ENCODE measurements around the gene RNF7. TPM values are rescaled to one million over a fixed set of nuclear protein-coding genes. Genes with fewer than 3 reads are reported as not detected.

The RNF7 gene
- total and polyA plus RNA-seq, 2 of the 4 experiments (the other 2 are of a cell fraction), result 98.7 to 149 TPM

GRCh38 chr3:141769221-141769894, 31.3 kb downstream of the RNF7 start:
- no peak overlapping the region for H3K4me3 ChIP-seq (ENCODE audit: insufficient read depth, low read depth, low read length)
- H4K5ac ChIP-seq (ENCODE audit: low read depth, low read length), result no peak overlapping the region
- H2BK20ac ChIP-seq (ENCODE audit: low read depth, low read length), result no peak overlapping the region
- H3K27ac ChIP-seq (ENCODE audit: insufficient read depth, low read length), result no peak overlapping the region
- no TSS peak for BruUV-seq (replicated peaks)
- no peaks in the 10 kb centered on the region for H3K79me1 ChIP-seq (ENCODE audit: low read depth in 1 of 2, low read length in 2 of 2)
- no peak overlapping the region for H3K56ac ChIP-seq (ENCODE audit: extremely low read depth, insufficient read depth, low read length)
- ChIA-PET CTCF (interaction anchor here (1.1 kb wide), 1 partner anchor 13 kb away, joined by 5 read pairs; no protein-coding TSS in a partner anchor), POLR2A (ENCODE audit: unreplicated experiment) (no interaction called here)
- H4K91ac ChIP-seq (ENCODE audit: insufficient read depth, low read depth, low read length), result no peak overlapping the region
- peak; percentile 31 for DNase-seq
- peak; percentile 61 for ATAC-seq (ENCODE audit: low read depth)
- intact Hi-C loops (cut with micrococcal nuclease) (no loop called here), in situ Hi-C loops (cut with MboI; ENCODE audit: low sequenced_read_pairs) (no loop called here), dilution Hi-C loops (cut with HindIII; ENCODE audit: low sequenced_read_pairs, unreplicated experiment) (no loop called here)
- no peak overlapping the region for H3K23ac ChIP-seq (ENCODE audit: low read depth, low read length)
- H3K18ac ChIP-seq (ENCODE audit: low read depth, low read length), result no peak overlapping the region
- H2AFZ ChIP-seq (replicated peaks; ENCODE audit: low read length, poor library complexity), result no peak overlapping the region
- H3K14ac ChIP-seq (replicated peaks; ENCODE audit: low read depth, low read length), result no peak overlapping the region; the same call in 1 of the 2 replicates
- H3K4ac ChIP-seq (ENCODE audit: low read depth, low read length), result no peak overlapping the region
- H2BK5ac ChIP-seq (ENCODE audit: low read depth, low read length, poor library complexity, severe bottlenecking), result no peak overlapping the region
- H3K9ac ChIP-seq (ENCODE audit: low read depth, low read length), result no peak overlapping the region
- H3K9me1 ChIP-seq (ENCODE audit: insufficient read depth, low read length), result no peaks in the 10 kb centered on the region; the same call in 1 of the 2 replicates
- no peaks in the 10 kb centered on the region for H3K9me3 ChIP-seq (ENCODE audit: control insufficient read depth, insufficient read depth, low read length)
- WGBS, 2 experiments (ENCODE audit: extremely low coverage in 2 of 2, insufficient read length in 1 of 2), result no CpG with 5 or more reads among the region's 6 CpGs
- H4K20me1 ChIP-seq (ENCODE audit: insufficient read depth, low read length), result no peaks in the 10 kb centered on the region
- H3K36me3 ChIP-seq (ENCODE audit: control insufficient read depth, insufficient read depth, low read length), result no peaks in the 10 kb centered on the region
- H2AK5ac ChIP-seq (ENCODE audit: low read depth, low read length), result no peak overlapping the region
- peak overlapping the region; percentile 6; the same call in 1 of the 2 replicates for H3K4me2 ChIP-seq (ENCODE audit: low read depth, low read length)
- no peak overlapping the region for H4K8ac ChIP-seq (ENCODE audit: low read depth in 2 of 2, low read length in 2 of 2)
- no peaks in the 10 kb centered on the region for H3K27me3 ChIP-seq (ENCODE audit: control insufficient read depth, insufficient read depth, low read length)
- H2BK120ac ChIP-seq (ENCODE audit: low read depth, low read length), result no peak overlapping the region
- H2AK9ac ChIP-seq (replicated peaks; ENCODE audit: low read depth, low read length, poor library complexity), result no peak overlapping the region
- H2BK15ac ChIP-seq (ENCODE audit: low read depth, low read length), result no peak overlapping the region
- peaks cover 2% of the 10 kb centered on the region; the same call in 1 of the 2 replicates for H3K4me1 ChIP-seq (ENCODE audit: control insufficient read depth, insufficient read depth, low read length)
- TF ChIP-seq MAZ (IDR thresholded peaks at IDR 0.05; ENCODE audit: borderline replicate concordance, low read depth, low read length), result no peak
- TF ChIP-seq NFE2L2 (IDR thresholded peaks at IDR 0.05; ENCODE audit: low read depth, low read length), result no peak
- TF ChIP-seq, protein P1, sequence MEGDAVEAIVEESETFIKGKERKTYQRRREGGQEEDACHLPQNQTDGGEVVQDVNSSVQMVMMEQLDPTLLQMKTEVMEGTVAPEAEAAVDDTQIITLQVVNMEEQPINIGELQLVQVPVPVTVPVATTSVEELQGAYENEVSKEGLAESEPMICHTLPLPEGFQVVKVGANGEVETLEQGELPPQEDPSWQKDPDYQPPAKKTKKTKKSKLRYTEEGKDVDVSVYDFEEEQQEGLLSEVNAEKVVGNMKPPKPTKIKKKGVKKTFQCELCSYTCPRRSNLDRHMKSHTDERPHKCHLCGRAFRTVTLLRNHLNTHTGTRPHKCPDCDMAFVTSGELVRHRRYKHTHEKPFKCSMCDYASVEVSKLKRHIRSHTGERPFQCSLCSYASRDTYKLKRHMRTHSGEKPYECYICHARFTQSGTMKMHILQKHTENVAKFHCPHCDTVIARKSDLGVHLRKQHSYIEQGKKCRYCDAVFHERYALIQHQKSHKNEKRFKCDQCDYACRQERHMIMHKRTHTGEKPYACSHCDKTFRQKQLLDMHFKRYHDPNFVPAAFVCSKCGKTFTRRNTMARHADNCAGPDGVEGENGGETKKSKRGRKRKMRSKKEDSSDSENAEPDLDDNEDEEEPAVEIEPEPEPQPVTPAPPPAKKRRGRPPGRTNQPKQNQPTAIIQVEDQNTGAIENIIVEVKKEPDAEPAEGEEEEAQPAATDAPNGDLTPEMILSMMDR (conservative IDR thresholded peaks at IDR 0.05; ENCODE audit: low read depth, low read length), result no peak
- no peak for TF ChIP-seq RCOR1 (IDR thresholded peaks at IDR 0.05; ENCODE audit: insufficient replicate concordance, low read length)
- TF ChIP-seq SMC3 (IDR thresholded peaks at IDR 0.05; ENCODE audit: low read depth, low read length), result no peak
- TF ChIP-seq, protein P2, sequence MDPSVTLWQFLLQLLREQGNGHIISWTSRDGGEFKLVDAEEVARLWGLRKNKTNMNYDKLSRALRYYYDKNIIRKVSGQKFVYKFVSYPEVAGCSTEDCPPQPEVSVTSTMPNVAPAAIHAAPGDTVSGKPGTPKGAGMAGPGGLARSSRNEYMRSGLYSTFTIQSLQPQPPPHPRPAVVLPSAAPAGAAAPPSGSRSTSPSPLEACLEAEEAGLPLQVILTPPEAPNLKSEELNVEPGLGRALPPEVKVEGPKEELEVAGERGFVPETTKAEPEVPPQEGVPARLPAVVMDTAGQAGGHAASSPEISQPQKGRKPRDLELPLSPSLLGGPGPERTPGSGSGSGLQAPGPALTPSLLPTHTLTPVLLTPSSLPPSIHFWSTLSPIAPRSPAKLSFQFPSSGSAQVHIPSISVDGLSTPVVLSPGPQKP (IDR thresholded peaks at IDR 0.05; ENCODE audit: borderline replicate concordance, low read depth, low read length), result no peak
- TF ChIP-seq, protein P3, sequence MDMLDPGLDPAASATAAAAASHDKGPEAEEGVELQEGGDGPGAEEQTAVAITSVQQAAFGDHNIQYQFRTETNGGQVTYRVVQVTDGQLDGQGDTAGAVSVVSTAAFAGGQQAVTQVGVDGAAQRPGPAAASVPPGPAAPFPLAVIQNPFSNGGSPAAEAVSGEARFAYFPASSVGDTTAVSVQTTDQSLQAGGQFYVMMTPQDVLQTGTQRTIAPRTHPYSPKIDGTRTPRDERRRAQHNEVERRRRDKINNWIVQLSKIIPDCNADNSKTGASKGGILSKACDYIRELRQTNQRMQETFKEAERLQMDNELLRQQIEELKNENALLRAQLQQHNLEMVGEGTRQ (IDR thresholded peaks at IDR 0.05; ENCODE audit: low read depth, low read length), result no peak
- no peak for TF ChIP-seq MAFK (IDR thresholded peaks at IDR 0.05; ENCODE audit: low read depth, low read length)
- TF ChIP-seq POLR2A (IDR thresholded peaks at IDR 0.05; ENCODE audit: low read depth, low read length), result no peak
- no peak for TF ChIP-seq CHD1 (IDR thresholded peaks at IDR 0.05; ENCODE audit: low read depth, low read length)
- TF ChIP-seq BHLHE40 (IDR thresholded peaks at IDR 0.05; ENCODE audit: low read depth, low read length), result no peak

Data from IMR-90 (cell line).